H9 (cell line): Measurements from ENCODE around the gene ESRRB. TPM values are rescaled to one million over a fixed set of nuclear protein-coding genes. Genes with fewer than 3 reads are reported as not detected.

ENCODE experiments used
- DNase-seq: peaks from one replicate; pipeline ENCODE4 v3.0.0-alpha.2; 2017
- H2AFZ ChIP-seq: one replicate; pipeline ENCODE4 v1.6.1; 2013; ENCODE audit warnings: mild to moderate bottlenecking, low read length, control low read depth, moderate library complexity
- H2AK5ac ChIP-seq: 2 replicates; pipeline ENCODE4 v1.6.1; 2013; ENCODE audit warnings: low read length, control low read depth, mixed read lengths; ENCODE audit not compliant: insufficient read length
- H2BK120ac ChIP-seq: one replicate; pipeline ENCODE4 v1.6.1; 2013; ENCODE audit warnings: low read depth, mild to moderate bottlenecking, low read length, control low read depth, inconsistent platforms; ENCODE audit not compliant: poor library complexity, severe bottlenecking
- H2BK12ac ChIP-seq: 2 replicates; pipeline ENCODE4 v1.6.1; 2013; ENCODE audit warnings: low read length, control low read depth, mixed read lengths, low read depth; ENCODE audit not compliant: insufficient read length
- H2BK15ac ChIP-seq: 2 replicates; pipeline ENCODE4 v1.6.1; 2013; ENCODE audit warnings: low read depth, low read length, control low read depth
- H2BK20ac ChIP-seq: one replicate; pipeline ENCODE4 v1.6.1; 2013; ENCODE audit warnings: low read depth, mild to moderate bottlenecking, low read length, control low read depth, inconsistent platforms; ENCODE audit not compliant: poor library complexity, severe bottlenecking
- H2BK5ac ChIP-seq: 2 replicates; pipeline ENCODE4 v1.6.1; 2013; ENCODE audit warnings: low read length, control low read depth, mixed read lengths; ENCODE audit not compliant: insufficient read length
- H3K14ac ChIP-seq: 2 replicates; pipeline ENCODE4 v1.6.1; 2013; ENCODE audit warnings: low read length, control low read depth; ENCODE audit not compliant: insufficient read depth
- H3K18ac ChIP-seq: 2 replicates; pipeline ENCODE4 v1.6.1; 2013; ENCODE audit warnings: low read depth, mild to moderate bottlenecking, mixed read lengths, low read length, control low read depth; ENCODE audit not compliant: insufficient read length
- H3K23ac ChIP-seq: 2 replicates; pipeline ENCODE4 v1.6.1; 2013; ENCODE audit warnings: low read length, control low read depth, mixed read lengths, low read depth; ENCODE audit not compliant: insufficient read length
- H3K23me2 ChIP-seq: 2 replicates; pipeline ENCODE4 v1.6.1; 2013; ENCODE audit warnings: low read depth, mild to moderate bottlenecking, mixed read lengths, low read length, control low read depth; ENCODE audit not compliant: insufficient read length, poor library complexity, severe bottlenecking
- H3K27ac ChIP-seq: 2 replicates; pipeline ENCODE4 v1.5.1; 2013; ENCODE audit warnings: low read length, control low read depth, mixed read lengths, low read depth; ENCODE audit not compliant: insufficient read length
- H3K27me3 ChIP-seq: 2 replicates; pipeline ENCODE4 v1.6.1; 2013; ENCODE audit warnings: low read length, control low read depth, inconsistent platforms; ENCODE audit not compliant: insufficient read depth
- H3K4ac ChIP-seq: 2 replicates; pipeline ENCODE4 v1.6.1; 2013; ENCODE audit warnings: low read depth, mild to moderate bottlenecking, control low read depth, inconsistent platforms, low read length, moderate library complexity
- H3K4me1 ChIP-seq: 2 replicates; pipeline ENCODE4 v1.6.1; 2013; ENCODE audit warnings: low read length, control low read depth, inconsistent platforms; ENCODE audit not compliant: insufficient read depth
- H3K4me2 ChIP-seq: 2 replicates; pipeline ENCODE4 v1.6.1; 2013; ENCODE audit warnings: low read length, control low read depth, mixed read lengths; ENCODE audit not compliant: insufficient read length, insufficient read depth
- H3K56ac ChIP-seq: 2 replicates; pipeline ENCODE4 v1.6.1; 2013; ENCODE audit warnings: low read depth, mild to moderate bottlenecking, mixed read lengths, low read length, control low read depth; ENCODE audit not compliant: insufficient read length
- H3K79me1 ChIP-seq: 2 replicates; pipeline ENCODE4 v1.6.1; 2013; ENCODE audit warnings: low read depth, mild to moderate bottlenecking, moderate library complexity, low read length, control low read depth, inconsistent platforms; ENCODE audit not compliant: insufficient read depth, poor library complexity, severe bottlenecking
- H3K79me2 ChIP-seq: 2 replicates; pipeline ENCODE4 v1.6.1; 2013; ENCODE audit warnings: low read length, control low read depth, inconsistent platforms; ENCODE audit not compliant: insufficient read depth
- H3K9ac ChIP-seq: 2 replicates; pipeline ENCODE4 v1.6.1; 2013; ENCODE audit warnings: low read length, control low read depth, mixed read lengths; ENCODE audit not compliant: insufficient read length; ENCODE audit errors: extremely low read depth
- H3K9me3 ChIP-seq: one replicate; pipeline ENCODE4 v1.6.1; 2013; ENCODE audit warnings: low read depth, low read length, inconsistent platforms; ENCODE audit not compliant: control insufficient read depth
- H3T11ph ChIP-seq: one replicate; pipeline ENCODE4 v1.6.1; 2013; ENCODE audit warnings: mild to moderate bottlenecking, low read length, control low read depth, inconsistent platforms
- H4K20me1 ChIP-seq: one replicate; pipeline ENCODE4 v1.6.1; 2013; ENCODE audit not compliant: control insufficient read depth, insufficient read length, insufficient read depth
- H4K5ac ChIP-seq: 2 replicates; pipeline ENCODE4 v1.6.1; 2013; ENCODE audit warnings: low read depth, mild to moderate bottlenecking, mixed read lengths, low read length, control low read depth; ENCODE audit not compliant: insufficient read length
- H4K8ac ChIP-seq: replicated peaks from 2 replicates; pipeline ENCODE4 v1.6.1; 2013; ENCODE audit warnings: low read length, control low read depth, mixed read lengths, low read depth; ENCODE audit not compliant: insufficient read length
- H4K91ac ChIP-seq: 2 replicates; pipeline ENCODE4 v1.6.1; 2013; ENCODE audit warnings: low read depth, mild to moderate bottlenecking, moderate library complexity, mixed read lengths, low read length, control low read depth; ENCODE audit not compliant: insufficient read length
- H3K27ac Mint-ChIP-seq, 3 experiments: 2 replicates in 2 of 3; 3 replicates in 1 of 3; pipeline ENCODE4 v1.8.0; 2020 to 2021; ENCODE audit warnings: mixed read lengths in 3 of 3, mild to moderate bottlenecking in 1 of 3, moderate library complexity in 1 of 3
- H3K27me3 Mint-ChIP-seq: 2 replicates; pipeline ENCODE4 v1.8.0; 2021; ENCODE audit warnings: low read depth, mild to moderate bottlenecking, moderate library complexity, mixed read lengths
- H3K36me3 Mint-ChIP-seq, 3 experiments: 2 replicates in 2 of 3; 3 replicates in 1 of 3; pipeline ENCODE4 v1.8.0; 2020 to 2021; ENCODE audit warnings: low read depth in 3 of 3, mixed read lengths in 3 of 3; ENCODE audit not compliant: insufficient read depth in 1 of 3
- H3K4me1 Mint-ChIP-seq, 2 experiments: 2 replicates each; pipeline ENCODE4 v1.8.0; 2020; ENCODE audit warnings: mixed read lengths in 2 of 2
- H3K4me3 Mint-ChIP-seq, 2 experiments: 2 replicates in 1 of 2; 3 replicates in 1 of 2; pipeline ENCODE4 v1.8.0; 2020 to 2021; ENCODE audit warnings: mild to moderate bottlenecking in 2 of 2, mixed read lengths in 2 of 2, moderate library complexity in 1 of 2
- H3K9me3 Mint-ChIP-seq, 2 experiments: 2 replicates in 1 of 2; 3 replicates in 1 of 2; pipeline ENCODE4 v1.8.0; 2020; ENCODE audit warnings: mild to moderate bottlenecking in 2 of 2, mixed read lengths in 2 of 2, moderate library complexity in 1 of 2
- CTCF ChIP-seq: fragments of 200-600 bp; sonication (generic); conservative IDR thresholded peaks from 3 replicates; pipeline ENCODE4 v1.8.0; 2021; ENCODE audit warnings: antibody characterized with exemption, mild to moderate bottlenecking
- WGBS: extraction: QIAGEN DNeasy Blood & Tissue Kit; methylation state at CpG from one replicate; pipeline ENCODE4 v1.1.7; 2013; ENCODE audit warnings: missing lambda C conversion rate, low lambda C conversion rate, mixed read lengths; ENCODE audit not compliant: insufficient read length; ENCODE audit errors: extremely low coverage; 5-methylcytosine and 5-hydroxymethylcytosine counted together
- total RNA-seq: library from RNA; stranded (reverse); gene quantifications from 2 replicates; pipeline ENCODE4 v1.2.1, GENCODE V29; 2021

ESRRB gene
- total RNA-seq, 1 experiment from 2014 or later, result 0.11 TPM

- Histone ChIP-seq H3T11ph (no peak overlapping the region), H2BK15ac (no peak overlapping the region), H3K9ac (no peak overlapping the region), H3K79me2 (no peaks in the 10 kb centered on the region), H3K4me1 (no peaks in the 10 kb centered on the region), H4K8ac (no peak overlapping the region), H2AFZ (no peak overlapping the region), H3K56ac (no peak overlapping the region), H3K14ac (no peak overlapping the region), H2BK120ac (no peak overlapping the region), H3K4me2 (no peak overlapping the region), H2BK5ac (no peak overlapping the region), H3K27me3 (no peaks in the 10 kb centered on the region), H3K27ac (no peak overlapping the region), H3K23me2 (no peaks in the 10 kb centered on the region), H3K4ac (no peak overlapping the region), H4K91ac (no peak overlapping the region), H4K20me1 (no peaks in the 10 kb centered on the region), H2BK12ac (no peak overlapping the region), H3K9me3 (no peaks in the 10 kb centered on the region), H4K5ac (no peak overlapping the region), H3K23ac (no peak overlapping the region), H2BK20ac (no peak overlapping the region), H3K79me1 (no peaks in the 10 kb centered on the region), H2AK5ac (no peak overlapping the region), H3K18ac (no peak overlapping the region)
- no peak for TF ChIP-seq CTCF
- peak overlapping the region in 1 of 3 experiments; percentile 35; a peak in 1 of 7 replicates for H3K27ac Mint-ChIP-seq
- no peaks in the 10 kb centered on the region for H3K9me3 Mint-ChIP-seq
- H3K27me3 Mint-ChIP-seq, result no peaks in the 10 kb centered on the region; the same call in 1 of the 2 replicates
- H3K4me1 Mint-ChIP-seq, result peaks cover 2 to 13% of the 10 kb centered on the region in 2 experiments; a peak in 3 of 4 replicates
- no peak for DNase-seq
- no peaks in the 10 kb centered on the region for H3K36me3 Mint-ChIP-seq
- WGBS, result no CpG with 5 or more reads among the region's 10 CpGs
- no peak overlapping the region; a peak in 1 of 5 replicates for H3K4me3 Mint-ChIP-seq
Measured at GRCh38 chr14:76490735-76491134, 114.8 kb downstream of the ESRRB start.
